Amniotic epithelial cell (primary cell): ENCODE results near the gene SSBP2.
"Not testable (repeated sequence)": the region's sequence is repeated elsewhere in the genome, so short reads cannot be mapped to it uniquely, and the experiment has no call there.

ENCODE experiments used
- DNase-seq: peaks from one replicate; pipeline ENCODE4 v3.0.0-alpha.2; 2010; ENCODE audit warnings: low read depth

SSBP2 gene

DNA sequence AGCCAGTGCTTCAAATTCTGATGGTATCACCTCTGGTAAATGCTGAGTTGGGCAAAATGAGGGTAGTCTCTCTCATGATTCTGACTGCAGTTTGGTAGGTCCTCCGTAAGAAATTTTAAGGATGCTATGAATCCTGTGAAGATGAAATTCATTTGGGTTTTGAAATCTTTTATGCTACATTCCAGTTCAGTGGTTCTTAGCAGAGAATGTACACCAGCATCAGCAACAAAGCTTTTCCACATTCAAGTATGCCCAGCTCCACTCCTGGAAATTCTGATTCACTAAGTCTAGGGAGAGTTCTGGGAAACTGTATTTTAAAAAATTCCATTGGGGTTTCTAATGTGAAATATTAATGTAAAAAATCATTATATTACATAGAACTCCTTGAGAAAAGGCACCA is 323.3 kb downstream of the SSBP2 start:
- peak; percentile 10 for DNase-seq

DNA sequence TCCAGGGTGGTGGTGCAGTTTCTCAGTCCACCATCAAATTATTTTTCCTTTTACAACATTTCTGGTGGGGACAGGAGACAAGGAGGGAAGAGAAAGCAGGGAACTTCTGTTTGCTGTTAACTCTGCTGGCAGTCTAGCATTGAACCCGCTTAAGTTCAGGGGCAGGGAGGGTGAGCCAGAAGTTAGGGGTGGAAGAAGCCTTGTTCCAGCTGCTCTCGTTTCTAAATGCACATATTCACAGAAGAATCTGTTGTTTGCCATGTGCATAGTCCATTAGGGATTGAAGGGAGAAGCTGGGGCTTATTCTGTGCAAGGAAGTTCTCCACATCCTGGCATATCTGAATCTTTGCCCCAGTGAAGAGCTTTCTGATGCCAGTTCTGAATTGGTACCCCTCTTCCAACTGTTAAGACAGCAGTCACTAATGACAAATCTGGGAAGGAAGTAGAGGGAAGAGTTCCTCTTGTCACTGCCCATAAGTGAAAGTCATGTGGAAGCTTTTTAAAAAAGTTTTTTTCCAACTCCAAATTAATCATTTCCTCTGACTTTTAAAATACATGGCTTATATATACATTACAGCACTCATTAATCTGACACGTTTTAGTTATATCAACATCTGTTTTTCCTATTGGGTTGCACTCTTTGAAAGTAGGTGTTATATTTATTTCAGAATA is 324.4 kb downstream of the SSBP2 start:
- DNase-seq = no peak

DNA sequence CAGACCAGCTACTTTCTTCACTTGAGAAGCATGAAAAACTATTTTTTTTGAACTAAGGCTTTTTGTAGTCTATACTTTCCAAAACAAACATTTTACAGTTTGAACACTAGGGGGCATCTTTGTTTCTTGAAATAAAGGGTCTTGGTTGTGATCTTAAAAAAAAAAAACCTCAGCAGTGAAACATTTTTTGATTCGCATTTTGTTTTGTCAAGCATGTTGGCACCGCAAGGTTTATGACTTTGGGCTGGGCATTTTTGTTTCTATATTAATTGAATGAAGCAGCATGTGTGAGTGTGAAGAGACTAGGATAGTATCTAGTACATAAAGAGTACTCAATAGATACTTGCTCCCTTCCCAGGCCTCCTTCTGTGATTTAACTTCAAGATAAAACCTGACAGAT is 325.3 kb downstream of the SSBP2 start:
- DNase-seq = peak; percentile 54

DNA sequence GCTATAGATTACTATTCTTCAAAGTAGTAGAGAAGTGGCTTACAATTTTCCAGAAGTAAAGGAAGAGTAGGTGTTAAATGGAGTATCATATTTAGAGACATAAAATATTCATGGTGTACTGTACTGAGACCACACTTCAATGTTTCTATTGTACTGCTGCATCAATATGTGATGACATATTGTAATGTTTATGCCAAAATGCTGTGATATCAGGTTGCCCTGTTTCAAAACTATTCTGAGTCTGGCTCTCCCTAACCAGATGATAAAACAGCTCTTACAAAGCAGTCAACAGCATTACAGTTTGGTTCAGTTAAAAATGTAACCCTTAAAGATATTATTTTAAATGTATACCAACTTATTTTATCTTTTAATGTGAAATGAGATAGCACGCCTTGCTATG is 326.2 kb downstream of the SSBP2 start:
- peak; percentile 46 for DNase-seq

- peak; percentile 89 for DNase-seq
Measured at GRCh38 chr5:81422671-81423070, 328.2 kb downstream of the SSBP2 start.

DNA sequence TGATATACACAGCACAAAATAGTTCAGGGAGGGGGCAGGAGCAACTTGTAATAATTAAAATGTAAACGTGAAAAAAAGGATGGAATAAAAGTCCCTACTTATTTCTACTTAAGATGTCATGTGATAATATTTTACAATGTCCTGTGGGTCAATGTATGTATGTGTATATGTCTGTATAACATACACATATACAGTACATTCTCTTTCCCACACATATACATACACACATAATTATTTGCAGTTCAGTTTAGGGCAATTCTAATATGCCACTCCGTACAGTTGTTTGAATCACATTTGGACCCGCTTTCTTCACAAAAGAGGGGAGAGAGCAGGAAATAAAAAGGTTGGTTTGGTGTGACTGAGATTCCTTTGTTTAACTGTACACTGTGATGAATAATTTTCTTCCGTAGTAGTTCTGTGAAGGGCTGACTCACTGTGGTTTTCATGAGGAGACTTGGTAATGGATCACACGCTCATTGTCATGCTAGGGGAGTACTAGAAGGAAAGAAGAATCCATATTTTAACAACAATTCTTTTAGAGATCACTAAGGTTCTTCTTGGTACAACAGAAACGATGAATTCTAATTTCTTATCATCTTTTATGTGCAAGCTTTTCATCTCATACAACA is 330.7 kb downstream of the SSBP2 start:
- peak; percentile 89 for DNase-seq

- DNase-seq = no peak
Measured at GRCh38 chr5:81418606-81419005, 332.3 kb downstream of the SSBP2 start.

DNA sequence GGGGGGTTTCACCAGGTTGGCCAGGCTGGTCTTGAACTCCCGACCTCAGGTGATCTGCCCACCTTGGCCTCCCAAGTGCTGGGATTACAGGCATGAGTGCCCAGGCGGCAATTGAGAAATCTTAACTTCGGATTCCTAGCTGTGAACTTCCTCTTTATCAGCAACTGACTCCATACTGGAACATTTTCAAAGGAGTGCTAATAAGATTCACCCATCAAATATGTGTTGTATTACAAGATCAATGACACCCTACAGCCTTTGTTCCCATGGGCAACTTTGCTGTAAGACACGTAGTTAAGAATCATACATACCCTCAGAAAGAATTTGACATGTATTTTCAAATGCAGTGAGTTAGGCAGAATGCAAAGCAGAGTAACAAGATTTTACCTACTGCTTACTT is 333.8 kb downstream of the SSBP2 start:
- DNase-seq = peak; percentile 43

DNA sequence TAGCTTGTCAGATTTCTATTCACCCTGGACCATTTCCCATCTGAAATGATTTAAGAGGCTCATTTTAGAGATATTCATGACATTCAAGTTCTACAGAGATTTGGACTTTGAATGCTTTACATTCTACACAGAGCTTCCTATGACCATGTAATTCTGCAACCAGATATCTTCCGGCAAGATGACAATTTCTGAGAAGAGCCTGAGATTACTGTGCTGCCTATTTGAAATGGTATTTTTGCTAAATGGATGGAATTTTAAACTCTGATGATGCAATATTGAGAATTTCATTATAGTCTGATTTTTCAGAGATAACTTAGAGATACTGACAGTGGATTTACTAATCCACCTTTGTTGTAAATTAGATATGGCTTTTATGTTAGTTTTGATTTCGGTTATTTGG is 341.0 kb downstream of the SSBP2 start:
- peak; percentile 40 for DNase-seq

- DNase-seq = no peak
Measured at GRCh38 chr5:81409361-81409760, 341.5 kb downstream of the SSBP2 start.

GRCh38 chr5:81408496-81408895 is 342.4 kb downstream of the SSBP2 start:
- DNase-seq = no peak

GRCh38 chr5:81407811-81408210 is 343.1 kb downstream of the SSBP2 start:
- DNase-seq = not testable (repeated sequence)

DNA sequence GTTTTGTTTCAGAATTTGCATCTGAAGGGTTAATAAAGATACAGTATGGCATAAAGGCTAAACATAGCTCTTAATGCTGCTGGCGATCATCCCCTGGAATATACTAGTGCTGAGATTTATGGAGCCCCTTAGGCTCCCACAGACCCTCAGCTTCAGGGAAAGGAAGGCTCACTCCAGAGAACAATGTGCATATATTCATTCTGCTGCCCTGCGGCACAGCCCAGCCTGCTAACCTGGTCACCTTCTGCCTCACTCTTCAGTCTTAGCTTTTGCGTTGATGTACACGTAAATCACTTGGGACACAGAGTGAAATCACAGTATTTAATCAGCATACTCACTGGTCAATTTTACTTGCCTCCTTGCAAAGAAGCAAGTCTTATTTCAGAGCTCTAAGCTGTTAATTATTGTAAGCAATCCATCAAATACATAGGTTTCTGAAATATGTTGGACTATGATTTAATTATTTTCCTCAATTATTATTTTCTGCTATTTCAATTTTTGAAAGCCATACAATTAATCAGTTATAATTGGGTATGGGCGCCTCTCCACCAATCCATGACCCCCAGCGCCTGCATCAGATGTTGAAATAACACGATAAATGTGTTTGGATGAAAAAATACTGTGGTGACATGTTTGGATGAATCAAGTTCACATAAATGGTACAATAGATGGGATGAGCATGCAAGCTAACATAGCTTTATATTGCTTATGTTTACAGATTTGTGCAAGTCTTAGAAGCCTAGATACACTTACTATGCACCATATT is 345.6 kb downstream of the SSBP2 start:
- no peak for DNase-seq

- no peak for DNase-seq
Measured at GRCh38 chr5:81402192-81402930, 348.5 kb downstream of the SSBP2 start.

- DNase-seq = no peak
Measured at GRCh38 chr5:81401266-81401665, 349.6 kb downstream of the SSBP2 start.

DNA sequence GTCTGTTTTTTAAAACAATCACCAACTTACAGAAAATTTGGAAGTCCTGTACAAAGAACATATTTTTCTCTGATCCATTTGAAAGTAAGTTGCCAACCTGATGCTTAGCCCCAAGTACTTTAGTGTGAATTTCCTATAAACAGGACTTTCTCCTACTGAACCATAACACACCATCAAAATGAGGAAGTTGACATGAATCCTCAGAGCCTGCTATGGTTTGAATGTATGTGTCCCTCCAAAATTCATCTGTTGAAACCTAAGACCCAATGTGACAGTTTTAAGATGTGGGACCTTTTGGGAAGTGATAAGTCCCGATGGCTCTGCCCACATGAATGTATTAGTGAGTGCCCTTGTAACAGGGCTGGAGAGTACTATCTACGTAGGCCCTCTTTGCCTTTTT is 350.5 kb downstream of the SSBP2 start:
- DNase-seq = no peak

- no peak for DNase-seq
Measured at GRCh38 chr5:81398741-81399140, 352.2 kb downstream of the SSBP2 start.

DNA sequence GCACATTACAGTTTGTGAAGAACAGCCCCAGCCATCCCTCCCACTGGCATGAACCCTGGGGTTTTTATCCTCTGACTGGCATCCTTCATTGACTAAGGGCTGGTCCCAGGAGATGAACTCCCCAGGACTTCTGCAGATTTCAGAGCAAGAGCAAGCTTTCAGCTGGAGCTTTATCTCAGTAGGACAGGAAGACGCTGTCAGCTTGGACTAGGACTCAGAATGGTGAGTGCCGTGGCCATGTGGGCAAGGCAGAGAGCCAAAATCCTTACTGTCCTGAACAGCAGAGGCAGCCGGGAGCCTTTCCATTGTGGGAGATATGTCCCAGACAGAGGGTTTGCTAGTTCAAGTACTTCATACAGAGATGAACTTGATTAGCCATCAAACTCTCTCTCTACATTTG is 353.7 kb downstream of the SSBP2 start:
- peak; percentile 22 for DNase-seq

GRCh38 chr5:81395262-81395661 is 355.6 kb downstream of the SSBP2 start:
- DNase-seq = no peak

GRCh38 chr5:81393783-81394718 is 356.8 kb downstream of the SSBP2 start, which contains the start of gene ACOT12:
Gene ACOT12, minus strand, starts transcription at chr5:81394134. Its CDS starts 20 bp downstream, at chr5:81394114.
- DNase-seq = peak; percentile 16

- no peak for DNase-seq
Measured at GRCh38 chr5:81393430-81393782, 357.5 kb downstream of the SSBP2 start.
